ENCODE data around the gene RGPD3.
"Not testable (repeated sequence)": the region's sequence is repeated elsewhere in the genome, so short reads cannot be mapped to it uniquely, and the experiment has no call there.

The RGPD3 gene

DNA sequence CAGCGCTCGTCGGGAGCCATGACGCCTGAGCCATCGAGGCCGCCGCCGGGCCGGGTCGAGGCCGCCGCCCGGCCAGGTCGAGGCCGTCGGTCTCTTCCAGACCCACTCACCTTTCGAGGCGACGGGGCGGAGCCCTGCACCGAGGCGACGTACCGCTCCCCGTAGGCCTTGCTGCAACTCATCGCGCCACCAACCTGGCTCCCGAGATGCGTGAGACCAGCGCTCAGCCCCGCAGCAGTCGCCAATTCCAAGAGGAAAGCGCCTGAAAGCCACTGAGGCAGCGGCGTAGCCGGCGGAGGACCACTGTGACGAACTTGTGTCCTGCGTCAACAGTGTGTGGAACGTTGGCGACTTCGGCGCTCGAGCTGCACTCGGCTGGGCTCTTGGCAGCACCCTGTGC lies at the start of gene RGPD3:
RGPD3 (minus strand) TSS at position 307 of the 400 bp plus-strand sequence; CDS start at position 182, 125 bp downstream.
- in situ Hi-C loops (cut with MboI; ENCODE audit: low sequenced_read_pairs), result not testable (repeated sequence)

DNA sequence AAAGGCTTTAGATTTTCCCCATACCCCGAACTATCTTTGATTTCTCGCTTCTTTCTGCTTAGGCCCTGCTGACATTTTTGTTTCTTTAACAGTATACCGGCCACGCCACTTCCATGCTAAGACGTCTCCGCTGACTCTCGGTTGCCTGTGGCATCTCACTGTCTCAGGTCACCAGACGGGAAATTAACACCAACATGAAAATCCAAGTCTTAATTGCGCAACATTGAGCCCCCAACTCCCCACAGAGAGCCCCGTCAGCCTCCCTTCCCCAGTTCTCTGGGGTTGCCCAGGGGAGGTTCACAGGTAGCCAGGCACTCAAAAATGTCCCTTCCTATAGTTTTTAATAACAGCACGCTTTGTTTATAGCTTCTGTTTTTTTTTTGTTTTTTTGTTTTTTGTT lies 49.1 kb upstream of the RGPD3 start:
- in situ Hi-C loops (cut with MboI; ENCODE audit: low sequenced_read_pairs), result no loop called here

DNA sequence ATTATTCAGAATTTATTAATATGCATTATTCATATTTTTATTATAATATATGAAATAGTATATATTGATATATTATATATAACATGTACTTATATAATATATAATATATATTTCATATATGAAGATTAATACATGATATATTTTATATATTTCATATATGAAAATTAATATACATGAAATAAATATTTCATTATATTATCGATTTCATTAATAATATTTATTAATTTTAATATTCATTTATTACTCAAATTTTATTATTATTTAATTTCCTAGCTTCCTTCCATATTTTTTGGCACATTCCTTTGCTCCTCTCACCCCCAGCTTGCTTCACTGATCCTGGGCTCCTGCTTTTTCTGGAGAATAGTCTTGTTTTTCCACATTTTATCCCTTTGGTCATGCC lies 48.7 kb upstream of the RGPD3 start:
- in situ Hi-C loops (cut with MboI; ENCODE audit: low sequenced_read_pairs), result no loop called here

DNA sequence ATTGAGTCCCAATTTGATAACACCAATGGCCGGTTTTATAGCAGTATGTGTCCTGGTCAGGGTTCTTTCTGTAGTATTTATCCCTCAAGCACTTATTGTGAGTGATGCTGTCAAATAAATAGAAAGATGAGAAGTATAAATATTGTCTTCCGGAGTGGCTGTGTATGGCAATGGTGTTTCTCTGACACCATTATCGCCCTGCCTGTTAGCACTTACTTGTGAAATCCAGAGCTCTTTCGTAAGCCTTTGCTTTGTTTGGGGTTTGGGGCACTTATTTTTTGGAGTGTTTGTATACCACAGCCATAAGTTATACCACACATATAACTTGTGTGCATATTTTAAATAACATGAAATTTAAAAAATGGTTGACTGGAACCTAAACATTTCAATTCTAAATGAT lies 48.2 kb upstream of the RGPD3 start:
- in situ Hi-C loops (cut with MboI; ENCODE audit: low sequenced_read_pairs), result no loop called here

DNA sequence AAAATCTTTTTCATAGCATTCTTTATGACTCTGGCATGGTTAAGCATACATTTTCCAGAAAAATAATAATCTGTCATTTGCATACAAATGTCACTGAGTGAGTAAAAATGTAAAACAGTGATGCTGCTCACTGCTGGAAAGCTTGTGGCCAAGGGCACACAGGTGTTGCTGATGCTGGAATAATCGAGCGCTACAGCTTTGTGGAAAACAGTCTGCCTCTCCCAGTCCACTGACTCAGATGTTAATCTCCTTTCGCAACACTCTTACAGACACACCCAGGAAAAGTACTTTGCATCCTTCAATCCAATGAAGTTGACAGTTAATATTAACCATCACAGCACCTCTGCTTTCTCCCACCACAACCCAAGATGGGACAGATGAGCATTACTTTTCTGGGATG lies 46.6 kb upstream of the RGPD3 start:
- in situ Hi-C loops (cut with MboI; ENCODE audit: low sequenced_read_pairs), result not testable (repeated sequence)

DNA sequence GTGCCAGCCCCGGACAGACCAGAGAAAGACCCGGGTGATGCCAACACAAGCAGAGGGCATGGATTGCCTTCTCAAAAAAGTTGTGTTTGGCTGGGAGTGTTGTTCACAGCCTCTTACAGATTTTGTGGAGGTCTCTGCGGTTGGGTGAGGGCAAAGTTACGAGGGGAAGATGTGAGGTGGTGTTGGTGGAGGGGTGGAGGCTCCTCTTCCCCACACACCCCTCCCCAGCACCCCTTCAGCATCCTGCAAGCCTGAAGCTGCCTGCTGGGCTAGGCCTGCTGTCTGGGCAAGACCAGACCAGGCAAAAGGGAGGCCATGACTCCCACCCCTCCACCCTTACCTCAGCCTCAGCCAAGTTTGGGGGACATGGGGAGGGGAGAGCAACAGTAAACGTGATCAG lies 45.2 kb upstream of the RGPD3 start:
- in situ Hi-C loops (cut with MboI; ENCODE audit: low sequenced_read_pairs), result not testable (repeated sequence)

DNA sequence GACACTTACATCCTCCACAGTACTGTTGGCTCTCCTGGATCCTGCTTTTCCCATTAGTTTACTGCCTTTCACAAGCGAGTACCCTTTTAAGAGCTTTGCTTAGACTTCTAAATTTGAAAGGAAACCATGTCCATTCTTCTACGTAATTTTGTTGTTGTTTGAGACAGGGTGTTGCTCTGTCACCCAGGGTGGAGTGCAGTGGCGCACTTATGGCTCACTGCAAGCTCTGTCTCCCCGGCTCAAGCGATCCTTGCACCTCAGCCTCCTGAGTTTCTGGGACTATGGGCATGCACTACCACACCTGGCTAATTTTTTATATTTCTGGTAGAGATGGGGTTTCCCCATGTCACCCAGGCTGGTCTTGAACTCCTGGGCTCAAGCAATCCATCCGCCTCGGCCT lies 43.7 kb upstream of the RGPD3 start:
- in situ Hi-C loops (cut with MboI; ENCODE audit: low sequenced_read_pairs), result not testable (repeated sequence)

DNA sequence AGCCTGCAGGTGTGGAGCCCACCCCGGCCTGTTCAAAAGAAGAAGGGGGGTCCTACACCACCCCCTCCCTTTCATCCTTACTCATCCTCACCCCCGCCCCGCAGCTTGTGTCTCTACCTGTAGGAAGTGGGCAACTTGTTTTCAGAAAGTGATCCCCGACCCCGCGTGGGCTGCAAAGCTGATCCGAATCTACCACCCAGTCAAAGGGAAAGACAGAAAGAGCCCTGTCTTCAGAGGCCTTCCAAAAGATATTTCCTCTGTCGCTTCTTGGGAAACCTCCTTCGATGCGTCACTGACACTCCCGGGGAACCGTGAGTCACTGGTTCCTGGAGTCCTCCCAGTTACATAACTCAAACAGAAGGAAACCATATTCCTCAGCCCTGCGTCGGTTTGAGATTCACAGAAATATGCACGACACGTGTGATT lies 43.3 kb upstream of the RGPD3 start:
- in situ Hi-C loops (cut with MboI; ENCODE audit: low sequenced_read_pairs), result not testable (repeated sequence)

DNA sequence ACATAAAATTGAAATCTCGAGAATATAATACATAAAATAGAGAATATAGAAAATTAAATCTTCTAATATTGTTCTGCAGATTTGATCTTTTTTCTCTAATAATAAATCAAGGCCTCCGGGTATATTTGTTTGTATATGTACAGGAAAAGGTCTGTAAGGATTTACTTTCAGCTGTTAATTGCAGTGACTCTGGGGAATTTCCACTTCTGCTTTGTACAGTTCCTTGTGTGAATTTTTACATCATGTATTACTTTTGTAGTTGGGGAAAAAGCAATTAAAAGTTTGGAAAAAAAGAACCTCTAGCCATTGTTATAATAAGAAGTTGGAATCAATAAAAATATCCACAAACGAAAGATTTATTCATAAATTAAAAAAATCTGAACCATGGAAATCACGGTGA lies 42.6 kb upstream of the RGPD3 start:
- in situ Hi-C loops (cut with MboI; ENCODE audit: low sequenced_read_pairs), result not testable (repeated sequence)

DNA sequence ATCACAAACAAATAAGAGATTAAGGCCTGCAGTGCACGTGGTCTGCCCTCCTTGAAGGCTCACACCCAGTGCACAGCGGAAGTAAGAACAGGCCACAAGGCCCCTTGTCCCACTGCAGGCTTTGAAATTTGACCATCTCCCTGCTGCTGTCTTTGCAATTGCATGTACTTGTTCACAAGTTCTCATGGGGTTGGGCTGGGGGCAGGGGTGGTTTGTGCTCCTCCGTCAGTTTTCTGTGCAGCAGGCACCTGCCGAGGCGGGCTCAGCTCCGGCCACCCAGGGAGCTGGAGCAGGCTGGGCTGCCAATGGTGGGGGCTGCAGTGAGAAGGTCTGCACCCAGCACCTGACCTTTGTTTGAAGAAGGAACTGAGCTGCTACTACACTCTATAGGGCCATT lies 41.2 kb upstream of the RGPD3 start:
- in situ Hi-C loops (cut with MboI; ENCODE audit: low sequenced_read_pairs), result not testable (repeated sequence)

DNA sequence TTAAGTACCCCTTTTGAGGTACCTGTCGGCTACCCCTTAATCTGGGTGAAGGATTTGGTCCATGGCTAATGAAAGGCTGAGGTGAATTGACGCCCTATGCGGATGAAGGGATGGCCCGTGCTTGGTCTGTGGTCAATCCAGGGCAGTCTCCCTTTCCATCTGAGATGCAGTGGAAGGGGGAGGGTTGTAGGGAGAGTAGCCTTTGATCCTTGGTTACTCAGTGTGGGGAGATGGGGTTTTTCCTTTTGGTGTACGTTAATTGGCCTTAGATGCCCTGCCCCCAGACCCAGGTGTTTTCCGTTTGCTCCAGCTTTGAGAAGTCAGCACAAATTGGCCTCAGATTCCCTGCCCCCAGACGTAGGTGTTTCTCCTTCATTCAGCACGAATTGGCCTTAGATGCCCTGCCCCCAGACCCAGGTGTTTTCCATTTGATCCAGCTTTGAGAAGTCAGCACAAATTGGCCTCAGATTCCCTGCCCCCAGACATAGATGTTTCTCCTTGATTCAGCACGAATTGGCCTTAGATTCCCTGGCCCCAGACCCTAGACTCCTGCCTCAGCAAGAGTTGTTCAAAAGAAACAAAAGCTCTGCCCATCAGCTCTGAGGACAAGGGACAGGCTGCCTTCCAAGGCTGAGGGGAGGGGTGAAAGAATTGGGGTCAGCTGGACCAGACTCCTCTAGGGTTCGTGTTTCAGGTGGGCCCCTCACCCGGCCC lies 40.6 kb upstream of the RGPD3 start:
- in situ Hi-C loops (cut with MboI; ENCODE audit: low sequenced_read_pairs), result not testable (repeated sequence)

DNA sequence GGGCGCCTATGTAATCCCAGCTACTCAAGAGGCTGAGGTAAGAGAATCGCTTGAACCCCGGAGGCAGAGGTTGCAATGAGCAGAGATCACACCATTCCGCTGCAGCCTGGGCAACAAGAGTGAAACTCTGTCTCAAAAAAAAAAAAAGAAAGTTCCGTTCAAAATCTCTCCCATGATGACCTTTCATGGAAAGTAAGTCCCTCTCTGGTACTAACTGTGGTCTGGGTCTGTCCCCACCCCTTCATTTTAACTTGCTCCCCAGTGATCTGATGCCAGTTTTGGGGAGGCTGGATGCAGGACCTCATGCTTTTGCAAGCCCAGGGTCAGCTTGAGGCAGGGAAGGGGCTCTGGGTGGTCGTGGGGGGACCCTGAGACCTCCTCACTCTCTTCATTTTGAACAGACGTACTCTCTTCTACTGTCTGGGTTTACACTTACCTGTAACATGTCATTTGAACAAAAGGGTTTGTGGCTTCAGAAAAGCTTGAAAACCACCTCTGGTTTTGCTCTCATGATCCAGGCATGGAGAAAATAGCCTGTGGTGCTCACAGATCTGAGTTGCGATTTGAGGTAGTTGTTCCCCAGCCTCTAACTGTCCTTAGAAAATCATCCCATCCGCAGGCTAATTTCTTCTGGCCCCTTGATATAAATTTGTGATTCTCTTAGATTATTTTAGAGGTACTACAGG lies 37.9 kb upstream of the RGPD3 start:
- in situ Hi-C loops (cut with MboI; ENCODE audit: low sequenced_read_pairs), result not testable (repeated sequence)

DNA sequence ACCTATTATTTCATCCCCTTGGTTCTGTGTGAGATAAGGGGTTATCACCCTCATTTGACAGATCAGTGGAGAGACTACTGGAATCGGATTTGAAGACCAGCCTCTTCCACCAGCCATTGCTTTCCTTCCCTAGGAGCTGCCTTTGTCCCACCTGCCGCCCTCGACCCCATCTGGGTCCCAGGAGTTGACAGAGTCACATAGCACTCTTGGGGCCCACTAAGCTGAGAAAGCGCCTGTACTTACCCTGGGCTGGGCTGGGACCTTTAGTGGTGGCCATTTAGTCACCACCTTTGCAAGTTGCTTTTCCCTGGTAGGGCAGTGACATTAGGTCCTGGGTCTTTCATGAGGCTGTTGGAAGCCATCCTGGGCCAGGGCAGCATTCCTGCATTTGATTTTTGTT lies 36.6 kb upstream of the RGPD3 start:
- in situ Hi-C loops (cut with MboI; ENCODE audit: low sequenced_read_pairs), result not testable (repeated sequence)

DNA sequence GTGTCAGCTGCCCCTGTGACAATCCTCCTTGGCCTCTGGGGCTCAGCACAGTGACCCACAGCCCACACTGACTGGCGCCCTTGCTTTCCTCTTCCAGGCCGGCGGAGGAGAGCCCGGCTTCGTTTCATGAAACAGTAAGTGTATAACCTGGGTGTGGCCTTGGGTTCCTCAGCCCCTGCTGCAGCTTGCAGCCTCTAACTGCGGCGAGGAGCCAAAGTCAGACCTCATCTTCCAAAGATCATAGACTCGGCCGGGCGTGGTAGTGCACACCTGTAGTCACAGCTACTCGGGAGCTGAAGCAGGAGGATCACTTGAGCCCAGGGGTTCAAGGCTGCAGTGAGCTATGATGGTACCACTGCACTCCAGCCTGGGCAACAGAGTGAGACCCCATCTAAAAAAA lies 36.0 kb upstream of the RGPD3 start:
- in situ Hi-C loops (cut with MboI; ENCODE audit: low sequenced_read_pairs), result not testable (repeated sequence)

DNA sequence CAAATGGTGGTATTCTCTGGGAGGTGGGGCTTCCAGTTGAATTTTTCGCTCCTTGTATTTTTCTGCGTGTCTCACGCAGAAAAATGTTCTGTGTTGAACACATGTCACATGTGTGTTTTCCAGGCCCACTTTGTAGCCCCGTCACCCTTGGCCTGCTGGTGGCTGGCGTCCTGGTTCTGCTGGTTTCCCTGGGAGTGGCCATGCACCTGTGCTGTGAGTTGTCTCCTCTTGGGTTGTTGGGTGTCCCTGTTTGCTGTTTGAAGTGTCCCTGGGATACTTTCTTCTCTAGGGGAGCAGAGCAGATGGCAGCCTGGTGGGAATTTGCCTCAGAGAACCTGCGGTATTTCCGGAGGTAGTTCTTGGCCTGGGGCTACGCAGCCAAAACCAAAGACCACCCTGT lies 34.1 kb upstream of the RGPD3 start:
- in situ Hi-C loops (cut with MboI; ENCODE audit: low sequenced_read_pairs), result not testable (repeated sequence)

DNA sequence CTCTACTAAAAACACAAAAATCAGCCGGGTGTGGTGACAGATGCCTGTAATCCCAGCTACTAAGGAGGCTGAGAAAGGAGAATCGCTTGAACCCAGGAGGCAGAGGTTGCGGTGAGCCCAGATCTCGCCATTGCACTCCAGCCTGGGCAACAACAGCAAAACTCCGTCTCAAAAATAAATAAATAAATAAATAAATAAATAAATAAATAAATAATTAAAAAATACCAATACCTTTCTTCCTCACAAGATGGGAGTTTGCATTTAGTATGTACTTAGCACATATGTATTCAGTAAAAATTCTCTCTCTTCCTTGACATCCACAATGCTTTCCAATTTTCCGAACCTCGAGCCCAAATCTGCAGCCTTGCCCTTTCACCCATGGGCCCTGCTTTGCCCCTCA lies 32.1 kb upstream of the RGPD3 start:
- in situ Hi-C loops (cut with MboI; ENCODE audit: low sequenced_read_pairs), result not testable (repeated sequence)

DNA sequence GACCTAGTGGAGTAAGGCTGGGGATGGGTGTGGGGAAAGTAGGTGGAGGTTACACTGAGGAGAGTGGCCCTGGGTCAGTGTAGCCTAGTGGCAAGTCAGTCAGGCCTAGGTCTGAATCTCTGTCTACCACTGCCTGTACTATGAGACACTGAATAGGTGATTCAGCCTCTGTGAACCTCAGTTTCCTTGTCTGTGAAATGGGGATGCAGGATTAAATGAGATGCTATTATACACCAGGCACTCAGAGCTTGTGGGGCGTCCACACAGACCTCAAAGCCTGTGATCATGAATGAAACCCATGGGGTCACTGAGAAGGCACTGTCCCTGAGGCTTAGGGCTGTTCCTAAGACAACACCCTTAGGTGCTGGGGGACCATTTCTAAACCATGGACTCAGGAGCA lies 30.3 kb upstream of the RGPD3 start:
- in situ Hi-C loops (cut with MboI; ENCODE audit: low sequenced_read_pairs), result not testable (repeated sequence)

DNA sequence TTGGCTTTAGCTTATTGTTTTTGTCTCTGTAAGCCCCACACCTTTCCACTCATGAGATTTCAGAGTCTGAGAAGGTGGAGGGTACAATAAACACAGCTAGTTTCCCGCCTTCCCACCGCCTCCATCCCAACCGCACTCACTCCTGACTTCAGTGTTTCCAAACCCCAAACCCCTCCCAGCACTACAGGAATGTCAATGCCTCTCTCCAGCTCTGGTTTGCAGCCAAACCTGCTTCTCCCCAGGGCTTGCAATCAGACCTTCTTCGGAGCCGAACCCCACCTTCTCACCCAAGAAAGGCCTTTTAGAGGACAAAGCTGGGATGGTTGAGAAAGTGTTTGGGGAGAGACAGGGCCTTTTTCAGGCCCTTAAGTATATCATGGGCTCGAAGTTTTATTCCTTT lies 24.7 kb upstream of the RGPD3 start:
- in situ Hi-C loops (cut with MboI; ENCODE audit: low sequenced_read_pairs), result not testable (repeated sequence)

DNA sequence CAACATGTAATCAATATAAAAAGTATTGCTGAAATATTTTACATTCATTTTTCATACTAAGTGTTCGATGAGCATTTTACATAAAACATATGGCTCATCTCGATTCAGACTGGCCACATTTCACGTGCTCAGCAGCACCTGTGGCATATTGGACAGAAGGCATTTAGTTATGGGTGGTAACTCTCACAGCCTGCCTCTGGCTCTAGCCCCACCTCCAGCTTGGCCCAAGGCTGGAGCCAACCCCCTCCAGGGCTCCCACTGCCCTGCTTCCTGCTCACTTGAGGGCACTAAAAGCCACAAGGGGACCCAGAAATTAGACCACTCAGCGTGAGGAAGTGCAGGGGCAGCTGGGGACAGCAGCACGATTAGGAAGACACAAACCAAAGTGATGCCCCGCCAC lies 24.2 kb upstream of the RGPD3 start:
- in situ Hi-C loops (cut with MboI; ENCODE audit: low sequenced_read_pairs), result not testable (repeated sequence)

DNA sequence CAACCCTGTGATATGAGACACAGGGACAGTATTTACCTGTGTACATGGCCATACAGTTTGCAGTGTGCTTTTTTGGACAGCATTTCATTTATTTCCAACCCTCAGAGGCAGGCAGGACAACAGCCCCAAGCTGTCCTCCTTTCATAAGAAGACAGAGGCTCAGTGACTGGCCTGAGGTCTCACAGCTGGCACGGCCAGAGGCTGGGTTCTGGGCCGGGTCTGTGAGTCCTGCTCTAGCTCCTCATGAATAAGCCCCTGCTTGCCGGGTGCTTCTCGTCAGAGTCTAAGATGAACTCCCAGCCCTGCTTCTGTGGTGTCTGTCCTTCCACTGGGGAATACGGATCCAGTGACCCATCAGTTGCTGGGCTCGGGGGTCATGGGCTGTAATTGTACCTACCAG lies 21.5 kb upstream of the RGPD3 start:
- in situ Hi-C loops (cut with MboI; ENCODE audit: low sequenced_read_pairs), result not testable (repeated sequence)

DNA sequence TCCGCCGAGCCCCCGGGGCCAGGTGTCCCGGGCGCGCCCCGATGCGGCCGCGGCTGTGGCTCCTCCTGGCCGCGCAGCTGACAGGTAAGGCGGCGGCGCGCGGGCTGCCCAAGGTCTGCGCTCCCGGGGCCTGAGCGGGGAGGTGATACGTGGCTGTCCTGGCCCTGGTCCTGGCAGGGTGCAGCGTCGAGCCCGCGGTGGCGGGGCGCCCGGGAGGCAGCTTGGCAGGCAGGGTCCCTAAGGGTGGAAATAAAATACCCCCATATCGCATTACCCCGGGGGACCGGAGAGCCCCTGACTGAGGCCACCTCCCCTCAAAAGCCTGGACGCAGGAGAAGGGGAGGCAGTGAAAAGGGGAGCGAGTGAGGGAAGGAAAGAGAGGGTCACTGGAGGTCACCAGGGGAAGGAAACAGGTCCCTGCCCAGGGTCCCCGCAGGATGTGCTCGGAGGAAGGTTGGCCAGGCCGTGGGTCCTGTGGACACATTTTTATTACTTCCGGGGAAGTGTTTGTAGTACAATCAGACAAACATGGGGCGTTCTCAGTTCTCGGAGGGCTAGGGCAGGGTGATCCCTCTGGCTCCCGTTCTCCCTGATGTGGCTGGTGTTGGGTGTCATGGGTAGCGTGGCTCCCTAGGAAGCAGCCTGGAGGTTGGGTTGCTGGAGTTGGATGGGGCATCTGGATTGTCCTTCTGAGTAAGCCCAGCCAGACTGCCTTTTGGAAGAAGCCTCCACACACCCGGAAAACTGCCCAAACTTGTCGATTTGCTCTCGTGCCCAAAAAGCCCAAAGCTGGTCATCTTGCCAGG lies 19.4 kb upstream of the RGPD3 start:
- in situ Hi-C loops (cut with MboI; ENCODE audit: low sequenced_read_pairs), result not testable (repeated sequence)

All from hTERT RPE-1 (cell line).